ENCODE data around the gene USP31.

USP31 gene

GRCh38 chr16:23058576-23058975 is 90.7 kb downstream of the USP31 start:
- DNase-seq: no peak

- DNase-seq: no peak
Observed at GRCh38 chr16:23057013-23057596, 92.1 kb downstream of the USP31 start.

- DNase-seq: no peak
Observed at GRCh38 chr16:23055481-23055880, 93.8 kb downstream of the USP31 start.

GRCh38 chr16:23052908-23053580 is 96.2 kb downstream of the USP31 start:
- no peak for DNase-seq

- no peak for DNase-seq
Observed at GRCh38 chr16:23052221-23052620, 97.0 kb downstream of the USP31 start.

GRCh38 chr16:23051587-23051986 is 97.7 kb downstream of the USP31 start:
- no peak for DNase-seq

- DNase-seq: no peak
Observed at GRCh38 chr16:23048164-23048563, 101.1 kb downstream of the USP31 start.

- no peak for DNase-seq
Observed at GRCh38 chr16:23045025-23045424, 104.2 kb downstream of the USP31 start.

GRCh38 chr16:23040246-23040645 is 109.0 kb downstream of the USP31 start:
- DNase-seq: no peak

GRCh38 chr16:23039118-23039517 is 110.1 kb downstream of the USP31 start:
- DNase-seq: no peak

GRCh38 chr16:23035240-23035639 is 114.0 kb downstream of the USP31 start:
- no peak for DNase-seq

GRCh38 chr16:23031508-23032098 is 117.6 kb downstream of the USP31 start:
- DNase-seq: no peak

- no peak for DNase-seq
Observed at GRCh38 chr16:23029733-23030420, 119.4 kb downstream of the USP31 start.

GRCh38 chr16:23027386-23027785 is 121.9 kb downstream of the USP31 start:
- no peak for DNase-seq

- DNase-seq: no peak
Observed at GRCh38 chr16:23026784-23027362, 122.4 kb downstream of the USP31 start.

- no peak for DNase-seq
Observed at GRCh38 chr16:23025692-23026307, 123.5 kb downstream of the USP31 start.

GRCh38 chr16:23024044-23024443 is 125.2 kb downstream of the USP31 start:
- DNase-seq: no peak

- DNase-seq: no peak
Observed at GRCh38 chr16:23020084-23020483, 129.2 kb downstream of the USP31 start.

- DNase-seq: no peak
Observed at GRCh38 chr16:23016368-23016767, 132.9 kb downstream of the USP31 start.

- no peak for DNase-seq
Observed at GRCh38 chr16:23015580-23015979, 133.7 kb downstream of the USP31 start.

- no peak for DNase-seq
Observed at GRCh38 chr16:23014592-23014991, 134.7 kb downstream of the USP31 start.

Data from DMS 273 treated with DMSO at 0.1 percent for 48 hours (cell line).